Endometrial microvascular endothelial cells (primary cell): ENCODE results near the gene NARF. TPM values are rescaled to one million over a fixed set of nuclear protein-coding genes. Genes with fewer than 3 reads are reported as not detected.

ENCODE experiments used
- in situ Hi-C: cut with HindIII; loops from 2 replicates; pipeline ENCODE4 v1.10.0; 2017; ENCODE audit warnings: low sequenced_read_pairs, low pct_unique_long_range_greater_than_20kb; ENCODE audit errors: inconsistent ontology term
- total RNA-seq: library from RNA; depleted of rRNA; stranded (reverse); fragments of >200 nt; gene quantifications from one replicate; pipeline ENCODE4 v1.2.3, GENCODE V29; 2015; ENCODE audit errors: inconsistent ontology term

Gene NARF
- 31.7 TPM for total RNA-seq

DNA sequence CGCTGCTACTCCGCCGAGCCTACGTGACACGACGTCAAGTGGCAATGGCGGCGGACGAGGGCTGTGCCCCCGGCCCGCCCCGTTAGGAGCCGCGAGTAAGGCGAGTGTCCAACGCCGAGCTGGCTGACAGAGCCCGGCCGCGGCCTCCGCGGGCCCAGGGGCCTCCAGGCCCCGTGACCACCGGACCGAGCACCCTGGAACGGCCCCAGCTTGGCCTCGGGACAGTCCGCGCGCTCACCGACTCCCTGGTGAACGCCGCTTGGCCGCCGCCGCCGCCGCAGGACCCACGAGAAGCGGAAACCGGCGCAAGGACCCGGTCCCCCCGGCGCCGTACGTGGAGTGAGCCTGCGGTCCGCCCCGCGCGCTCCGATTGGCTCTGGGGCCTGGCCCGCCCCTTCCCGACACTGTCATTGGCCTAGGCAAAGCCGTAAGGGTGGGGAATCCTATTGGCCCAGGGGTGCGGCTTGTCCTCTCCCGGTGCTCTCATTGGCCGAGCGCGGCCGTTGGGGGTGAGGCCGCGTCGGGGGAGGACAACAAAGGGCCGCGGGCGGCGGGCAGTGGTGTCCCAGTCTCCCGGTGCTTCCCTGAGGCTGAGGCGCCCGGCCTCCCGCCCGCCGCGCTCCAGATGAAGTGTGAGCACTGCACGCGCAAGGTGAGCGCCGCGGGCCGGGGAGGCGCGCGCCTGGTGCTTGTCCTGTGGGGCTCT, at the start of gene NARF:
Gene NARF, plus strand, starts transcription at position 563 of the 706 bp plus-strand sequence. Its CDS starts 63 bp downstream, at position 626.
- in situ Hi-C loops = no loop called here

DNA sequence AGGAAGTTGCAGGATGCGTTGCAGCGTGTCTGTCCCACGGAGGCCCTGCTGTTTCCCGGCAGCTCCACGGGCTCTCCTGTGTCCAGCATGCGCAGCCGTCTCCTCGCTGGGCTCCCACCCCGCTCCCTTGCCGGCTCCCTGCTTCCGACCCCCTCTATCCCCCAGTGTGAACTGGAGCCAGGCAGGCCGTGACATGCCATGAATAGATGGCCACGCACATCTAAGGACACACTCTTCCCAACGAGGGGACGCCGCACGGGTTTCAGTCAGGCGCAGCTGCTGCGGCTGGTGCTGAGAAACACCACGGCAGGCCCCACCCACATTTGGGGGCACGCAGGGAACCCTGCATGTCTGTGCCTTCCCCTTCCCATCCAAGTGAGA, 49.6 kb upstream of the NARF start:
- in situ Hi-C loops = no loop called here

- in situ Hi-C loops = loop anchor here (10.0 kb wide), 1 partner anchor 125 kb away; no protein-coding TSS in a partner anchor
These were observed 48.4 kb upstream of the NARF start for GRCh38 chr17:82410014-82410716.

DNA sequence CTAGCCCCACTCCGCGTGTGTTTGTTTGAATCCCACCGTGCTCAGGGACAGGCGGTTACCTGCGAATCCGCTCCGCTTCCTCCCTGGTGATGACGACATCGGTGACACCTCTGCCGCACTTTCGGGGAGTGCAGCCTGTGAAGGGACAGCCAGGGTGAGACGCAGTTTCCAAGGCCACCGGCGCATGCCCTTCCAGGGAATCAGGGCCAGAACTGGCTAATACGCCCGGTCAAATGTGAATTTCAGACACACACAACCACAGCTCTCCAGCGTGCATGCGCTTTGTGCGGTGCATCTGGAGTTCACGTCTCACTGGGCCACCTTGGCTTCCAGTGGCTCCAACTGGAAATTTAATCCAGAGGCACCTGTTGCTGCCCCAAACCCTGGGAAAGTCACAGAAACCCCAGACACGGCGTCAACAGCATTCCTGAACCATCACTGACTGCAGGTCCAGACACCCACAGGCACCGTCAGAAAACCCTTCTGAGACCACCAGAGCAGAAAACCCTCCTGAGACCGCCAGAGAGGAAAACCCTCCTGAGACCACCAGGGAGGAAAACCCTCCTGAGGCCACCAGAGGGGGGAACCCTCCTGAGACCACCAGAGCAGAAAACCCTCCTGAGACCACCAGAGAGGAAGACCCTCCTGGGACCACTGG, 47.0 kb upstream of the NARF start:
- in situ Hi-C loops = loop anchor here (10.0 kb wide), 1 partner anchor 123 kb away; no protein-coding TSS in a partner anchor

DNA sequence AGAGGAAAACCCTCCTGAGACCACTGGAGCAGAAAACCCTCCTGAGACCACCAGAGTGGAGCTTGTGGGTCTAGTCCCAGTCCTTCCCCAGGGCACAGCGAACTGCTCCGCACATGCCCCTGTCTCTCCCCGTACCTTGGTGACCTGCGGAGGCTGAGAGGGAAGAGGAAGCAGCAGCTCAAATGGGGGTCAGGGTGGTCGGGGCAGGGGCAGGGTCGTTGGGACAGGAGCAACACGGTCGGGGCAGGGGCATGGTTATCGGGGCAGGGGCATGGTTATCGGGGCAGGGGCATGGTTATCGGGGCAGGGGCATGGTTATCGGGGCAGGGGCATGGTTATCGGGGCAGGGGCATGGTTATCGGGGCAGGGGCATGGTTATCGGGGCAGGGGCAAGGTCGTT, 46.5 kb upstream of the NARF start:
- in situ Hi-C loops = loop anchor here (10.0 kb wide), 1 partner anchor 123 kb away; no protein-coding TSS in a partner anchor

DNA sequence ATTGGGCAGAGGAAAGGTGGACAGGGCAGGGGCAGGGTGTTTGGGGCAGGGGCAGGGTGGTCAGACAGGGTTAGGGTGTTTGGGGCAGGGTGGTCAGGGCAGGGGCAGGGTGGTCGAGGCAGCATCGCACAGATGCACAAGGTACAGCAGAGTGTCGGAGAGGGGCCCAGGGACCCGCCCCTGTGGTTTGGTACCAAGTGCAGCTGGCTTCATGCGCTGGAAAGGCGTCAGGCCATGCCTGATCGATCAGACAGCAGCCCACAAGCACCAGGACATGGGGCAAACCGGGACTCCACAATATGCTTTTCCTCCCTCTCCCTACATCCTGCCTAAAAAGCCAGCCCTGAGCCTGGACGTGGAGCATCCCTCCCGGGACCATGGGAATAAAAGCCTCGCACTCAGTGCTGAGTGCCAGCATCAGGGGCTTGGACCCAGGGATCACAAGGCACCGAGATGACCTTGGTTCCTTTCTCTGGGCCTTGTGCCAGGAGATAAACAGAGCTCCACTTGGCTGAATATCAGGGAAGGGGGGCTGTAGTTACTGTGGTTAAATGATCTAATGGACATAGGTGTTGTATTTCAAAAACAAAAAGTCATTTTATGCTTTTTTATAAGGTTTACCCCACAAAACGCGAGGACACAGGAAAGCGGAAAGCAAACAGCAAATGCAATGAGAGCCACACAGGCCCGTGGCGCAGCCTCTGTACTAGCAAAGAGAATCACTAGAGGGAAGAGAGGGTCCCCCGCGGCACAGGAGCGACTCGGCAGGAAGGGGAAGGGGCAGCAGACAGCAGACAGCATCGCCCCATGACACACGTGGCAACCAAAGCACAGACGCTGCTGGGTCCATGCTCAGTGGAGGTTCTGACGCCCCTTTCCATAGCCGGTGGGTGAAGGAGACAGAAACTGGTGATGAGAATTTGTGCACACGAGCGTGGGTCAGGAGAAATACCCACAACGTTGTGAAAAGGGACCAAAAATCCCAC, 45.7 kb upstream of the NARF start:
- in situ Hi-C loops = loop anchor here (10.0 kb wide), 1 partner anchor 122 kb away; no protein-coding TSS in a partner anchor

DNA sequence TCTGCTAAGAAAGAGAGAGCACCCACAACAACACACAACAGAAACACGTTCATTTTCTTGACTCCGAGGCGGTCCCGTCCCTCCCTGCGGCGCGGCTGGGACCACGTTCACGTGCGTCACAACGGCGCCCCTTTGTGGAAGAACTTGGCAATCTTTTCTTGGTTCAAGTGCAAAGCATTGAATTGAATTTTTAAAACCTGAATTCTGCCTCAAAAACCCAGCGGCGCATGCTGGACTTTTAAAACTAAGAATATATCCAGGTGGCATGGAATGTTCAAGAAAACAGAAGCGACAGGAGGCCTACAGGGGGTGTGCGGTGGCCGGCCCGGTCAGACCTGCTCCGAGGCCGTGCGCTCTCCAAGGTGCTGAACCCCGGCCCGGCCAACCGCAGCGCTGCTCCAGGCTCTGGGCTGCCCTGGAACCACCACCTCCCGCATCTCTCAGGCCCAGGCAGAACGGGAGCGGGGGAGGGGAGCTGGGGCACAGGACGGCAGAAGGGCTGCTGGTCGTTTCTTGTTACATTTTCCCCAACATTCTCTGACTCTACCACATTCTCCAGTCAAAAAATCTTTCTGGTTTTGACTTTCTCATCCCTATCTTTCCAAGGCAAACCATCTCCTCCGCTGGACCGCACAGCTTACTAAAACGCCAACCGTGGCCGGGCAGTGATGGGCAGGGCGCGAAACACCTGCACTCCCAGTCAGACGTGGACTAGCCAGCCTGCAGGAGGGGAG, 43.8 kb upstream of the NARF start:
- in situ Hi-C loops = loop anchor here (10.0 kb wide), 1 partner anchor 120 kb away; no protein-coding TSS in a partner anchor

GRCh38 chr17:82415336-82415735, 43.2 kb upstream of the NARF start:
- in situ Hi-C loops = loop anchor here (10.0 kb wide), 1 partner anchor 119 kb away; no protein-coding TSS in a partner anchor

DNA sequence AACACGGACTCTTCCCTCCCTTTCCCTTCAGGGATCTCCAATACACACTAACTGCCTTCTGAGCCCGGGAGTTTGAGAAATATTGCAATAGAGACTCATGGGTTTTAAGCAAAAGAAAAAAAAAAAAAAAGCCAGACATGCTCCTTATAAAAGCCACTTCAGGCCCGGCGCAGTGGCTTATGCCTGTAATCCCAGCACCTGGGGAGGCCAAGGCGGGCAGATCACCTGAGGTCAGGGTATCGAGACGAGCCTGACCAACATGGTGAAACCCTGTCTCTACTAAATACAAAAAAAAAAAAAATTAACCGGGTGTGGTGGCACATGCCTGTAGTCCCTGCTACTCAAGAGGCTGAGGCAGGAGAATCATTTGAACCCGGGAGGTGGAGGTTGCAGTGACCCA, 42.8 kb upstream of the NARF start:
- in situ Hi-C loops = loop anchor here (10.0 kb wide), 1 partner anchor 119 kb away; no protein-coding TSS in a partner anchor

GRCh38 chr17:82416264-82416663, 42.3 kb upstream of the NARF start:
- in situ Hi-C loops = loop anchor here (10.0 kb wide), 1 partner anchor 119 kb away; no protein-coding TSS in a partner anchor

DNA sequence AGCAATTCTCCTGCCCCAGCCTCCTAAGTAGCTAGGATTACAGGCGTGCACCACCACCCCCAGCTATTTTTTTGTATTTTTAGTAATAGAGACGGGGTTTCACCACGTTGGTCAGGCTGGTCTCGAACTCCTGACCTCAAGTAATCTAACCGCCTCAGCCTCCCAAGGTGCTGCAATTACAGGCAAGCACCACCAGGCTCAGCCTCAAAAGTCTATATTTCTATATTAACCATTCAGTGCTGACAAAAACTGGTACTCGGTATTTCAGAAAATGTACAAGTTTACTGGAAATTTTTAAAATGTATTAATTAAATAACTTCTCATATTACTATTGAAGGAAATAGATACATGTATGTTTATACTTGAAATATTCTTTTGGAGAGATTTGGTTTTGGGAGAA, 41.8 kb upstream of the NARF start:
- in situ Hi-C loops = loop anchor here (10.0 kb wide), 1 partner anchor 118 kb away; no protein-coding TSS in a partner anchor

DNA sequence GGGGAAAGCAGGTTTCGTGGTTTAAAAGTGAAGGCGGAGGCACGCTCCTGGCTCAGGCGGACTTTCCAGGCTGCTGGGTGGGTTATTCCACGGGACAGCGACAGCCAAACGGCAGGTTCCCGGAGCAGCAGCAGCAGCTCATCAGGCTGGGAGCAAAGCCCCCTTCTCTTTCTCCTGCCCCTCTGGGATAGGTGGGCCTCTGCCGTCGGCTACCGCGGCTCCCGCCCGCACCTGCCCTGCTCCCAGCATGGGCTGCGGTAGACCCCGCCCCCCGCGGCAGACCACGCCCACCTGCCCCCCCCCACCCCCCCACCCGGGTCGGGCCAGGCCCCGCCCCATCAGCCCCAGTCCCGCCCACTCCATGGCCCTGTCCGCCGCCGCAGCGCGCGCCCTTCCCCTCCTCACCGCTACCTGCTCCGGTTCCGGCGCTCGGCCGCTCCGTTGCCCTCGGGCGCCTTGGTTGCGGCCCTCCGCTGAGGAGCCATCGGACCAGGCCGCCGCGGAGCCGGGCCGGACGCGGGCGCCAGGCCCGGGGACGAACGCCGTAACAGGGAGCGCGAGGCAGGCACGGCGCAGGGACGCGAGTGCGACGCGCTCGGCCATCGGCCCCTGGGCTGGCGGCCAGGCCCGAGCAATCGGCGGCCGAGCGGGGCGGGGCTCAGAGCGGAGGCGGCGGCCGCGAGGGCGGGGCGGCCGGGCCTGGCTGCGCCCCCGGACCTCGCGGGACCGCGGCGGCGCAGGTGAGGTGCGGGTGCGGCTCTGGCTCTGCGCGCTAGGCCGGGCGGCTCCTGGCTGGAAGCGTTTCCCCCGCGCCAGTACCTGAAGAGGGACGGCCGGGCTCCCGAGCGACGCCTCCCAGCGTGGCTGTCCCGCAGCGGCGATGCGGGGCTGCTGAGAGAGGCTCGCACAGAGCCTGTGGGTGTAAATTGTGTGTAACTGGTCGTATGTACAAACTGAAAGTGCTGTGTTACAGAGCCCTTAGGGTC, 40.2 kb upstream of the NARF start, which contains the start of the genes HEXD and OGFOD3:
Gene HEXD, plus strand, starts transcription at position 347 of the 986 bp plus-strand sequence. CDS start 1,453 bp downstream, outside the sequence.
Gene OGFOD3, minus strand, starts transcription at position 586 of the 986 bp plus-strand sequence. Its CDS starts 101 bp downstream, at position 485.
- in situ Hi-C loops = loop anchor here (10.0 kb wide), 1 partner anchor 117 kb away; no protein-coding TSS in a partner anchor

DNA sequence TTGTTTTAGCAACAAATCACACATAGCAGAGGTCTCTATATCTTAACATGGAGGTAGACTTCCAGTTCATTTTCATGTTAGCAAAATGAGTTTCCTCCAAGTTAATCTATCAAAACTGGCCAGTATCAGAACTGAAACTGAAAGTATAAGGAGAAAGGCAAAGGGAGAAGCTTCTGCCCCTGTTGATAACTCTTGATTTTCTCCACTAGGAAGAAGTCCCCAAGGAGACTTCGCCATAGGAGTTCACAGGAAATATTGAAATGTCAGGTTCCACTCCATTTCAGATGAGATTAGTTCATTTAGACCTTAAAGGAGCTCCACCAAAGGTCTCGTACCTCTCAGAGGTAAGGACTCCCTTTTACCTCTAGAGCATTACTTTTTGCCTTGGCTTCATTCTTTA, 39.0 kb upstream of the NARF start:
- in situ Hi-C loops = loop anchor here (10.0 kb wide), 1 partner anchor 115 kb away; no protein-coding TSS in a partner anchor

DNA sequence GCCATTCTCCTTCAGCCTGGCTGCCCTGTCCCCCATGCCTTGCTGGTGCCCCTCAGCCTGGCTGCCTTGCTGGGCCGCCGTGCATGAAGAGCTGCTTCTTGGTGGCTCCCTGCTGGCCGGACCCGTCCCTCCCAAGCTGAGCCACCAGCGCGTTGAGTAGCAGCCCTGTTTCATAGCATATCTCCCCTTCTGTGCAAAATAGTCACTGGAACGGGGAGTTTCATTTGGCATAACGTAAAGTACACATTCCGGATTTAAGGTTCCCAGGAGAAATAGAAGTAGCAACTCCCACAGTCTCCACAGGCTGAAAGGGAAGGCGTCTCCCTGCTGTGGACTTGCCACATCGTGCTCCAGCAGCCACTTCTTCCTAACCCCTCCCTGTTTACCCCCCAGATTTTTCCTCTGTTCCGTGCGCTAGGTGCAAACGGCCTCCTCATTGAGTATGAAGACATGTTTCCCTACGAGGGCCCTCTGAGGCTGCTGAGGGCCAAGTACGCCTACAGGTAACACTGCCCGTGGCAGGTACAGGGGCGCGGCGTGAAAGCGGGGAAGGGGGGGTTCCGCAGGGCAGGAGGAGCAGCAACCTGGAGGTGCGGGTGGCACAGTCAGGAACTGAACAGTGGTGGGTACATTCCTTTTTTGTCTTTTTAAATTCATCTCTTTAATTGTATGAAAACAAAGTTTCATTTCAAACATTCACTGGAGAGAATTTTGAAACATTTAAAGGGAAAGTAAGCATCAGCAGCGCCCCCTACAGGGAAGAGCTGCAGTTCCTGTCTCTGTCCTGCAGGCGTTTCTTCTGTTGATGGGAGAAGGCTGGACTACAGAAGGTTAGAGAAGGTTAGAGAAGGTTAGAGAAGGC, 34.3 kb upstream of the NARF start:
- in situ Hi-C loops = no loop called here

DNA sequence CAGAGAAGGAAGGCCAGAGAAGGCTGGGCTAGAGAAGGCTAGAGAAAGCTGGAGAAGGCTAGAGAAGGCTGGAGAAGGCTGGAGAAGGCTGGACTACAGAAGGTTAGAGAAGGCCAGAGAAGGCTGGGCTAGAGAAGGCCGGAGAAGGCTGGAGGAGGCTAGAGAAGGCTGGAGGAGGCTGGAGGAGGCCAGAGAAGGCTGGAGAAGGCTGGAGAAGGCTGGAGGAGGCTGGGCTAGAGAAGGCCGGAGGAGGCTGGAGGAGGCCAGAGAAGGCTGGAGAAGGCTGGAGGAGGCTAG, 33.7 kb upstream of the NARF start:
- in situ Hi-C loops = loop anchor here (25.0 kb wide), 1 partner anchor 88 kb away; the partner anchor contains the start of gene SECTM1
